Calu3 (cell line): ENCODE measurements around the gene GH1. TPM values are rescaled to one million over a fixed set of nuclear protein-coding genes. Genes with fewer than 3 reads are reported as not detected.
"Not testable (repeated sequence)": the region's sequence is repeated elsewhere in the genome, so short reads cannot be mapped to it uniquely, and the experiment has no call there.

Experiments
- BruUV-seq: library from RNA; stranded (reverse); fragments of 400-500 nt; replicated peaks from 2 replicates; lab custom pipeline; 2021; lab: Mats Ljungman, UMichigan
- CTCF ChIA-PET: fragments of 300-600 bp; sonication (Branson Sonifier 250); formaldehyde crosslinking; loops from one replicate; lab custom pipeline; 2022; ENCODE audit warnings: antibody characterized with exemption; lab: Charles Lee
- DNase-seq: peaks from one replicate; pipeline ENCODE4 v3.0.0; 2022
- H3K27ac Mint-ChIP-seq: one replicate; pipeline ENCODE4 v1.8.0; 2022; ENCODE audit warnings: mixed read lengths; ENCODE audit not compliant: unreplicated experiment
- H3K27me3 Mint-ChIP-seq: one replicate; pipeline ENCODE4 v1.8.0; 2022; ENCODE audit warnings: mixed read lengths; ENCODE audit not compliant: unreplicated experiment
- H3K36me3 Mint-ChIP-seq: one replicate; pipeline ENCODE4 v1.8.0; 2022; ENCODE audit warnings: mild to moderate bottlenecking, moderate library complexity, mixed read lengths; ENCODE audit not compliant: insufficient read depth, unreplicated experiment
- H3K4me1 Mint-ChIP-seq: one replicate; pipeline ENCODE4 v1.8.0; 2022; ENCODE audit warnings: mild to moderate bottlenecking, low read depth, mixed read lengths; ENCODE audit not compliant: unreplicated experiment
- H3K4me3 Mint-ChIP-seq: one replicate; pipeline ENCODE4 v1.8.0; 2022; ENCODE audit warnings: mild to moderate bottlenecking, low read depth, moderate library complexity, mixed read lengths; ENCODE audit not compliant: unreplicated experiment
- H3K9me3 Mint-ChIP-seq: one replicate; pipeline ENCODE4 v1.8.0; 2022; ENCODE audit warnings: low read depth, mixed read lengths; ENCODE audit not compliant: unreplicated experiment
- intact Hi-C: fragments of 100-400 bp; cut with micrococcal nuclease; formaldehyde crosslinking; loops from one replicate; pipeline ENCODE4 v1.10.0; 2022; ENCODE audit not compliant: unreplicated experiment
- total RNA-seq: library from RNA; stranded (reverse); gene quantifications from 2 replicates; pipeline ENCODE4 v1.2.3, GENCODE V29; 2022
- TF ChIP-seq, protein P1 (sequence below): fragments of 200-600 bp; IDR thresholded peaks from one replicate; pipeline ENCODE4 v1.8.0; 2022; ENCODE audit warnings: antibody characterized with exemption; ENCODE audit not compliant: unreplicated experiment

The GH1 gene
- total RNA-seq, 1 experiment from 2014 or later = not detected

DNA sequence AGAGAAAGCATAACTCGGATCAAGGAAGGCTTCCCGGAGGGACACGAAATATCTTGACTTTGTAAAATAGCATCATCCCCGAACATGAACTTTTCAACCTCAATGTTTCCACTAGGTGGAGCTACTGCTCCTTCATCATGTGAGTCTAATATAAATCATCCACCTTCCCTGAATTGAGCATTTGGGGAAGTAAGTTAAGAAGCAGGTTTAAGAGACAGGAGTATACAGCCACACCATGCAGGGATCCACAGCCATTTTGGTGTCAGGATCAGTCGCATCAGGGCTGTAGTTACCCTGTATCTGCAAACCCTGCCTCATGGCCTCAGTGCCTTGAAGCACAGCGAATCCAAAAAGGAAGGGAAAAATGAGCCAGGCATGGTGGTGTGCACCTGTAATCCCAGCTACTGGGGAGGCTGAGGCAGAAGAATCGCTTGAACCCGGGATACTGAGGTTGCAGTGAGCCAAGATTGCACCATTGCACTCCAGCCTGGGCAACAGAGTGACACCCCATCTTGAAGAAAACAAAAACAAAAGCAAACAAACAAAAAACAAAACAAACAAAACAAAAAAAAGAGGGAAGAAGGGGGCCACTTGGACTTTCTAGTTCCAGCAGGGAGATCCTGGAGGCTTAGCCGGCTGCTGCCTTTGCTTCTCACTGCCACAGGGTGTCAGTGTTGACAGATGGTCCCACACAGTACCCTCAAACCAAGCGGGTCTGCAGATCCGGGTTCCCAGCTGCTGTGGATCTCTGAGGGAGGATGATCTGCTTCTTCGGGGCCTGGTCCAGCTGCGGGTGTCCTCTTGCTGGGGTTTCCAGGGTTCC lies 29.4 kb downstream of the GH1 start:
- H3K36me3 Mint-ChIP-seq, H3K4me1 Mint-ChIP-seq, BruUV-seq, H3K4me3 Mint-ChIP-seq, H3K9me3 Mint-ChIP-seq, intact Hi-C loops, H3K27ac Mint-ChIP-seq, DNase-seq: not testable (repeated sequence)
- peaks cover 30% of the 10 kb centered on the region for H3K27me3 Mint-ChIP-seq
- CTCF ChIA-PET = interaction anchor here (0.6 to 0.8 kb wide), 4 partner anchors 23 to 430 kb away, joined by 3 to 4 read pairs (median 3); no protein-coding TSS in a partner anchor

DNA sequence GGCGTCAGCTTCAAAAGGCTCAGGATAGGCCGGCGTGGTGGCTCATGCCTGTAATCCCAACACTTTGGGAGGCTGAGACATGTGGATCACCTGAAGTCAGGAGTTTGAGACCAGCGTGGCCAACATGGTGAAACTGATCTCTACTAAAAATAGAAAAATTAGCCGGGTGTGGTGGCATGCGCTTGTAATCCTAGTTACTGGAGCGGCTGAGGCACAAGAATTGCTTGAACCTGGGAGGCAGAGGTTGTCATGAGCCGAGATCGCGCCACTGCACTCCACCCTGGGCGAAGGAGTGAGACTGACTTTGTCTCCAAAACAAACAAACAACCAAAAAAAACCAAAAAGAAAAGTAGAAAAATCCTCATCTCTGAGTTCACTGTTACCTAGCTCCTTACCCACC lies 33.5 kb downstream of the GH1 start:
- H3K27ac Mint-ChIP-seq, H3K36me3 Mint-ChIP-seq, CTCF ChIA-PET, H3K4me1 Mint-ChIP-seq, intact Hi-C loops, DNase-seq, H3K9me3 Mint-ChIP-seq, H3K4me3 Mint-ChIP-seq, BruUV-seq: not testable (repeated sequence)
- peaks cover 27% of the 10 kb centered on the region for H3K27me3 Mint-ChIP-seq

DNA sequence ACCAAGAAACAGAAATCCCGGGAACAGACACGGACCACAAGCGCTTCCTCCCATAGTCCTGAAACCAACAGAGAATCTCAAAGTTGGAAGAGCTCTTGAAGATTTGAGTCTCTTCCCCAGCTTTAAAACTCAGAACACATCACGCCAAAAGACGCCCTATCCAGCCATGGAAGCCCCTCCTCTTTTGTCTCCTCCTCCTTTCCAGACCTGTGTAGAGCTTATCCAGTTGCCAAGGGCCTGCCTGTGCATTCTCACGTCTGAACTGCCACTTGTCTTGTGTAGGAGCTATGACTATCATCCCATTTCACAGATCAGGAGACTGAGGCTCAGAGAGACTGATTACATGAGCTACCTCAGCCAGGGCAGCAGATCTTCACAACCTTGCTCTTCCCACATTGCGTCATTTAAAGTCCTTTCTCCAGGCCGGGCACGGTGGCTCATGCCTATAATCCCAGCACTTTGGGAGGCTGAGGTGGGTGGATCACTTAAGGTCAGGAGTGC lies 36.0 kb downstream of the GH1 start:
- H3K36me3 Mint-ChIP-seq, BruUV-seq: not testable (repeated sequence)
- CTCF ChIA-PET = interaction anchor here (0.9 kb wide), 1 partner anchor 36 kb away, joined by 4 read pairs; no protein-coding TSS in a partner anchor

DNA sequence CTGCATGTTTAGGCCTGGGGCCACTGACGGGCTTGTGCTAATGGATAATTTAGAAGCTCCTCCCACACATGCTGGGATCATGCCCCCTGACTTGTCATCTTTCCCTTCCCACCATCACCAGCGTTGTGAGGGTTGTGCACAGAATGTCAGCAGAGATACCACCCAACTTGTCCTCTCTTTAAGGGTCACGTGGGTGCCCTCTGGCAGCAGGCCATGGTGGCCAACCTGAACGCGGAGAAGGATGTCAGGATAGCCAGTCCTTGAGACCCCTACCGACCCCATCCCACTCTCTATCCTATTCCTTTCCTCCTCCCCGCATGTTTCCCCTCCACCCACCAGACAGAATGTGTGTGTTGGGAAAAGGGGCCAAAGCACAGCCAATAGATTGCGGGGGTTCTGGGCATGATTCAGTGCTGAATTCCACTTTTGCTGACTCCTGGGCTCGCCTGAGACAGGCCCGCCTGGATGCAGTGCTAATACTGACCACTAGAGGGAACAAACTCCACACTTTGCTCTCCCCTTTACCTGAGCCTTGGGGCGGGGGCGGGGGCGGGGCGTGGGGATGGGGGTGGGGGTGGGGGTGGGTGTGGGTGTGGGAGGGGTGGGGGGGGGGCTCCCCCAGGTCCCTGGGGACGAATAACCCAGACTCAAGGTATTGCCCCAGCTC lies 36.6 kb downstream of the GH1 start, which contains the start of gene GH2:
Gene GH2, minus strand, starts transcription at position 10 of the 667 bp plus-strand sequence. CDS start 143 bp downstream, outside the sequence.
- Mint-ChIP-seq H3K27ac (no peak within 1 kb of the TSS), H3K36me3 (no peaks in the 10 kb centered on the region), H3K27me3 (peaks cover 46% of the 10 kb centered on the region), H3K4me3 (no peak within 1 kb of the TSS), H3K4me1 (no peaks in the 10 kb centered on the region), H3K9me3 (no peaks in the 10 kb centered on the region)
- DNase-seq = peak; percentile 56
- BruUV-seq = no TSS peak
- CTCF ChIA-PET = interaction anchor here (0.6 kb wide), 1 partner anchor 29 kb away, joined by 4 read pairs; no protein-coding TSS in a partner anchor
- intact Hi-C loops = no loop called here
- TF ChIP-seq, protein P1, sequence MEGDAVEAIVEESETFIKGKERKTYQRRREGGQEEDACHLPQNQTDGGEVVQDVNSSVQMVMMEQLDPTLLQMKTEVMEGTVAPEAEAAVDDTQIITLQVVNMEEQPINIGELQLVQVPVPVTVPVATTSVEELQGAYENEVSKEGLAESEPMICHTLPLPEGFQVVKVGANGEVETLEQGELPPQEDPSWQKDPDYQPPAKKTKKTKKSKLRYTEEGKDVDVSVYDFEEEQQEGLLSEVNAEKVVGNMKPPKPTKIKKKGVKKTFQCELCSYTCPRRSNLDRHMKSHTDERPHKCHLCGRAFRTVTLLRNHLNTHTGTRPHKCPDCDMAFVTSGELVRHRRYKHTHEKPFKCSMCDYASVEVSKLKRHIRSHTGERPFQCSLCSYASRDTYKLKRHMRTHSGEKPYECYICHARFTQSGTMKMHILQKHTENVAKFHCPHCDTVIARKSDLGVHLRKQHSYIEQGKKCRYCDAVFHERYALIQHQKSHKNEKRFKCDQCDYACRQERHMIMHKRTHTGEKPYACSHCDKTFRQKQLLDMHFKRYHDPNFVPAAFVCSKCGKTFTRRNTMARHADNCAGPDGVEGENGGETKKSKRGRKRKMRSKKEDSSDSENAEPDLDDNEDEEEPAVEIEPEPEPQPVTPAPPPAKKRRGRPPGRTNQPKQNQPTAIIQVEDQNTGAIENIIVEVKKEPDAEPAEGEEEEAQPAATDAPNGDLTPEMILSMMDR = no peak

More for the DNA sequence above, 36.0 kb downstream of the GH1 start:
- H3K27me3 Mint-ChIP-seq = peaks cover 49% of the 10 kb centered on the region
- H3K9me3 Mint-ChIP-seq, H3K27ac Mint-ChIP-seq, intact Hi-C loops, H3K4me3 Mint-ChIP-seq, DNase-seq, H3K4me1 Mint-ChIP-seq: not testable (repeated sequence)

DNA sequence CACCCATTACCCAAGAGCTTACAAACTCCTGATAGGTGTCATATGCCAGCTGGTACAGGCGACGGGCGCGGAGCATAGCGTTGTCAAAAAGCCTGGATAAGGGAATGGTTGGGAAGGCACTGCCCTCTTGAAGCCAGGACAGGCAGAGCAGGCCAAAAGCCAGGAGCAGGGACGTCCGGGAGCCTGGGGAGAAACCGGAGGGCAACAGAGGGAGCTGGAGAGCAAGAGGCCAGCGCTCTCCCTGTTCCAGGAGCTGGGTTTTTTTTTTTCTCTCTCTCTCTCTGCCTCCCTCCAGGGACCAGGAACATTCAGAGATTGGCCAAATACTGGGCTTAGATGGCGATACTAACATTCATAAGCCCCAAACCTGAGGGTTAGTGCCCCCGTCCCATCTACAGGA lies 37.3 kb downstream of the GH1 start:
- intact Hi-C loops, H3K4me3 Mint-ChIP-seq, H3K36me3 Mint-ChIP-seq, H3K27ac Mint-ChIP-seq, H3K4me1 Mint-ChIP-seq, H3K9me3 Mint-ChIP-seq, DNase-seq, BruUV-seq: not testable (repeated sequence)
- CTCF ChIA-PET = interaction anchor here (0.6 kb wide), 1 partner anchor 30 kb away, joined by 4 read pairs; no protein-coding TSS in a partner anchor
- H3K27me3 Mint-ChIP-seq = peaks cover 45% of the 10 kb centered on the region

DNA sequence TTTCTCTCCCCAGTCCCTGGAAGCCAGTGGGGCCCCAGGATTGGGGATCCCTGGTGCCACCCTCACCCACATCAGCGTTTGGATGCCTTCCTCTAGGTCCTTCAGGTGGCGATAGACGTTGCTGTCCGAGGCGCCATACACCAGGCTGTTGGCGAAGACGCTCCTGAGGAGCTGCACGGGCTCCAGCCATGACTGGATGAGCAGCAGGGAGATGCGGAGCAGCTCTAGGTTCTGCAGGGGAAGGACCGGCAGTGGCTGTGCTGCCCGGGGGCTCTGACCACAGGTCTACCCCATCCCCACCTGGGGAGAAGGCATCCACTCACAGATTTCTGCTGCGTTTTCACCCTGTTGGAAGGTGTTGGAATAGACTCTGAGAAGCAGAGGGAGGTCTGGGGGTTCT lies 37.9 kb downstream of the GH1 start:
- TF ChIP-seq, protein P1 = no peak
- Mint-ChIP-seq H3K4me1 (no peaks in the 10 kb centered on the region), H3K9me3 (no peaks in the 10 kb centered on the region), H3K36me3 (no peaks in the 10 kb centered on the region), H3K27ac (no peak overlapping the region), H3K4me3 (no peak overlapping the region), H3K27me3 (peaks cover 49% of the 10 kb centered on the region)
- intact Hi-C loops = no loop called here
- no TSS peak for BruUV-seq
- CTCF ChIA-PET = no interaction called here
- no peak for DNase-seq

DNA sequence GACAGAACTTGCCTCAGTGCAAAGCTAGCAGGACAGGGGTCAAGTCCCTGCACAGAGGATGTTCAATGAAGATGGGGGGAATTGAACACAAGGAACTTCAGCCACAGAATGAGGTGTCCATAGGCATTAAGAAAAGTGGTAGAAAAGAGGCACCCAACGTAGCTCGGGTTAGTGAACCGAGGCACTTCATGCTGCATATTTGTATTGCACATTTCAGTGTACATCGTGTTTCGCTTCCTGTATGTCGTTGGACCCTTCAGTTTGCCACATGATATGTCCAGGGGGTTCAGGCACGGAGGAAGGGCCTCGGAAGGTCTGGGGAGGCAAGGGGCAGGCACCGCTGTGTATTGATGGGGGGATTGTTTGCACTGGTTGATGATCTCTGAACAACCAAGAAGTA lies 40.2 kb downstream of the GH1 start:
- H3K9me3 Mint-ChIP-seq, intact Hi-C loops, H3K36me3 Mint-ChIP-seq, BruUV-seq, H3K27ac Mint-ChIP-seq, CTCF ChIA-PET, DNase-seq, H3K4me3 Mint-ChIP-seq, H3K4me1 Mint-ChIP-seq: not testable (repeated sequence)
- H3K27me3 Mint-ChIP-seq = peaks cover 61% of the 10 kb centered on the region

DNA sequence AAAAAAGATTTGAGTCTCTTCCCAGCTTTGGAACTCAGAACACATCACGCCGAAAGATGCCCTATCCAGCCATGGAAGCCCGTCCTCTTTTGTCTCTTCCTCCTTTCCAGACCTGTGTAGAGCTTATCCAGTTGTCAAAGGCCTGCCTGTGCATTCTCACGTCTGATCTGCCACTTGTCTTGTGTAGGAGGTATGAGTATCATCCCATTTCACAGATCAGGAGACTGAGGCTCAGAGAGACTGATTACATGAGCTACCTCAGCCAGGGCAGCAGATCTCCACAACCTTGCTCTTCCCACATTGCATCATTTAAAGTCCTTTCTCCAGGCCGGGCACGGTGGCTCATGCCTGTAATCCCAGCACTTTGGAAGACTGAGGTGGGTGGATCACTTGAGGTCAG lies 43.9 kb downstream of the GH1 start:
- intact Hi-C loops, H3K27ac Mint-ChIP-seq, DNase-seq, H3K4me1 Mint-ChIP-seq, H3K4me3 Mint-ChIP-seq, BruUV-seq, H3K36me3 Mint-ChIP-seq, H3K9me3 Mint-ChIP-seq: not testable (repeated sequence)
- CTCF ChIA-PET = interaction anchor here (0.6 kb wide), 1 partner anchor 405 kb away, joined by 3 read pairs; no protein-coding TSS in a partner anchor
- peaks cover 42% of the 10 kb centered on the region for H3K27me3 Mint-ChIP-seq
